BLaER1 (cell line): ENCODE results near the gene GRIN2A.

ENCODE experiments used
- H3K27ac ChIP-seq: shearing (Covaris generic); formaldehyde crosslinking; 2 replicates; pipeline ENCODE4 v1.8.1; 2022
- H3K27me3 ChIP-seq: shearing (Covaris generic); formaldehyde crosslinking; 2 replicates; pipeline ENCODE4 v1.8.1; 2022
- H3K36me3 ChIP-seq: shearing (Covaris generic); formaldehyde crosslinking; 2 replicates; pipeline ENCODE4 v1.8.1; 2022
- H3K4me1 ChIP-seq: shearing (Covaris generic); formaldehyde crosslinking; 2 replicates; pipeline ENCODE4 v1.8.1; 2022
- H3K4me2 ChIP-seq: shearing (Covaris generic); formaldehyde crosslinking; 2 replicates; pipeline ENCODE4 v1.8.1; 2022
- H3K4me3 ChIP-seq: shearing (Covaris generic); formaldehyde crosslinking; 2 replicates; pipeline ENCODE4 v1.8.1; 2022
- H3K9ac ChIP-seq: shearing (Covaris generic); formaldehyde crosslinking; 2 replicates; pipeline ENCODE4 v1.8.1; 2022
- H3K9me3 ChIP-seq: shearing (Covaris generic); formaldehyde crosslinking; 2 replicates; pipeline ENCODE4 v1.8.1; 2022
- H4K20me1 ChIP-seq: shearing (Covaris generic); formaldehyde crosslinking; 2 replicates; pipeline ENCODE4 v1.8.1; 2022
- Cebpa-rat ChIP-seq: shearing (Covaris generic); IDR thresholded peaks from 2 replicates; pipeline ENCODE4 v1.8.1; 2022

The GRIN2A gene

GRCh38 chr16:9844361-9844760 lies 337.9 kb downstream of the GRIN2A start:
- Histone ChIP-seq H3K27me3 (no peaks in the 10 kb centered on the region), H3K36me3 (no peaks in the 10 kb centered on the region), H3K4me3 (no peak overlapping the region), H3K9ac (no peak overlapping the region), H3K27ac (no peak overlapping the region), H4K20me1 (no peaks in the 10 kb centered on the region), H3K4me1 (no peaks in the 10 kb centered on the region), H3K4me2 (no peak overlapping the region), H3K9me3 (no peaks in the 10 kb centered on the region)
- TF ChIP-seq Cebpa-rat = no peak

- Histone ChIP-seq H3K9ac (no peak overlapping the region), H3K36me3 (no peaks in the 10 kb centered on the region), H3K4me2 (no peak overlapping the region), H3K27me3 (no peaks in the 10 kb centered on the region), H4K20me1 (no peaks in the 10 kb centered on the region), H3K9me3 (no peaks in the 10 kb centered on the region), H3K4me3 (no peak overlapping the region), H3K4me1 (no peaks in the 10 kb centered on the region), H3K27ac (no peak overlapping the region)
- no peak for TF ChIP-seq Cebpa-rat
These were observed 338.7 kb downstream of the GRIN2A start for GRCh38 chr16:9843424-9844018.

GRCh38 chr16:9840761-9841665 lies 341.2 kb downstream of the GRIN2A start:
- H3K9ac ChIP-seq = no peak overlapping the region
- no peak overlapping the region for H3K4me3 ChIP-seq
- H3K27me3 ChIP-seq = no peaks in the 10 kb centered on the region
- no peaks in the 10 kb centered on the region for H3K4me1 ChIP-seq
- no peaks in the 10 kb centered on the region for H4K20me1 ChIP-seq
- no peak for TF ChIP-seq Cebpa-rat
- H3K27ac ChIP-seq = no peak overlapping the region
- H3K9me3 ChIP-seq = no peaks in the 10 kb centered on the region
- H3K4me2 ChIP-seq = no peak overlapping the region
- no peaks in the 10 kb centered on the region for H3K36me3 ChIP-seq

- Histone ChIP-seq H4K20me1 (no peaks in the 10 kb centered on the region), H3K9me3 (no peaks in the 10 kb centered on the region), H3K4me1 (no peaks in the 10 kb centered on the region), H3K4me3 (no peak overlapping the region), H3K27me3 (no peaks in the 10 kb centered on the region), H3K4me2 (no peak overlapping the region), H3K27ac (no peak overlapping the region), H3K36me3 (no peaks in the 10 kb centered on the region), H3K9ac (no peak overlapping the region)
- no peak for TF ChIP-seq Cebpa-rat
These were observed 344.7 kb downstream of the GRIN2A start for GRCh38 chr16:9837481-9837880.

DNA sequence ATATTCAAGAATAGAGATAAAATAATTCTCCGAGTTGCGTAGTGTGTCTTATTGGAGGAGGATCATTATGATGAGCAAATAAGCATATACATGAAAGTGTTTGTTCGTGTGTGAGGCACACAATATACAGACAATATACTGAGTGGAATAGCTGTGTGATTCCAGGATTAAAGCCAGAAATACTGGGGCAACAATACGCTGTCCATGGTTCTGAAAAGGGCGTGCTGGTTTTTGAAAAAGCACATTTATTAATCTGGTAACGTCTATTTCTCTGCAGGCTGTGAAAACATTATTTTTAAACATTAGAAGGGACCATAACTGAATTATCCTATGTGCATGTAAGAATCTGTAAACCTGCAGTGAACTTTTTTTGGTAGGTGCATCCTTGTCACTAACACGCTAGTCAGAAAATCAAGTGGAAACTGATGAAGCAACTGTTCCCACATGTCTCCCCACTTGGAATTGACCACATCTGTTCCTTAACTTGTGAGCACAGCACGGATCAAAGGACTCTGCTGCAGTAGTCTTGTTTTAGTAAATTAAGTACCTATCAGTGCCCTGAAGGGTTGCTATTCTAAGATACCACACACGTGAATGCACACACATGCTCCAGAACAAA lies 346.0 kb downstream of the GRIN2A start:
- Histone ChIP-seq H3K36me3 (no peaks in the 10 kb centered on the region), H3K4me2 (no peak overlapping the region), H4K20me1 (no peaks in the 10 kb centered on the region), H3K27ac (no peak overlapping the region), H3K4me1 (no peaks in the 10 kb centered on the region), H3K9ac (no peak overlapping the region), H3K27me3 (no peaks in the 10 kb centered on the region), H3K9me3 (no peaks in the 10 kb centered on the region), H3K4me3 (no peak overlapping the region)
- no peak for TF ChIP-seq Cebpa-rat

GRCh38 chr16:9827062-9827752 lies 355.0 kb downstream of the GRIN2A start:
- no peak for TF ChIP-seq Cebpa-rat
- no peak overlapping the region for H3K27ac ChIP-seq
- no peak overlapping the region for H3K9ac ChIP-seq
- no peaks in the 10 kb centered on the region for H3K27me3 ChIP-seq
- no peak overlapping the region for H3K4me2 ChIP-seq
- no peaks in the 10 kb centered on the region for H3K4me1 ChIP-seq
- no peak overlapping the region for H3K4me3 ChIP-seq
- H4K20me1 ChIP-seq = no peaks in the 10 kb centered on the region
- no peaks in the 10 kb centered on the region for H3K36me3 ChIP-seq
- H3K9me3 ChIP-seq = no peaks in the 10 kb centered on the region

DNA sequence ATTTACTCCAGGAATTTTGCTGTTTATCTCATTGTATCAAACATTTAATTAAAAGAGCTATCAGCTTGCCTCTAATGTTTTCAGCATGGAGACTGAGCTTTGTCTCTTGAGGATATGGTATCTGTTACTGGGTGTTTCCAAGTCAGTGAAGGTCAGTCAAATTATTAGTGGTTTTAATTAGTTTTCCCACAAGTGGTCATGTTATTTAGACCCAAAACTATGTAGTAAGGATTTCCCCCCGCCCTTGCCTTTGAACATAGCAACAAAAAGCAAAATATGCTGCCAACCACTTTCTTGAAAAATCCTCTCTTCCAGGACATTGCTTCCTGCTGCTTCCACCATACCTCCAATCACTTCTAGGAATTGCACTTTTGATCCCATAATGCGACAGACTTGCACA lies 355.6 kb downstream of the GRIN2A start:
- Histone ChIP-seq H3K9ac (no peak overlapping the region), H3K4me1 (no peaks in the 10 kb centered on the region), H4K20me1 (no peaks in the 10 kb centered on the region), H3K36me3 (no peaks in the 10 kb centered on the region), H3K4me2 (no peak overlapping the region), H3K27ac (no peak overlapping the region), H3K9me3 (no peaks in the 10 kb centered on the region), H3K4me3 (no peak overlapping the region), H3K27me3 (no peaks in the 10 kb centered on the region)
- no peak for TF ChIP-seq Cebpa-rat

DNA sequence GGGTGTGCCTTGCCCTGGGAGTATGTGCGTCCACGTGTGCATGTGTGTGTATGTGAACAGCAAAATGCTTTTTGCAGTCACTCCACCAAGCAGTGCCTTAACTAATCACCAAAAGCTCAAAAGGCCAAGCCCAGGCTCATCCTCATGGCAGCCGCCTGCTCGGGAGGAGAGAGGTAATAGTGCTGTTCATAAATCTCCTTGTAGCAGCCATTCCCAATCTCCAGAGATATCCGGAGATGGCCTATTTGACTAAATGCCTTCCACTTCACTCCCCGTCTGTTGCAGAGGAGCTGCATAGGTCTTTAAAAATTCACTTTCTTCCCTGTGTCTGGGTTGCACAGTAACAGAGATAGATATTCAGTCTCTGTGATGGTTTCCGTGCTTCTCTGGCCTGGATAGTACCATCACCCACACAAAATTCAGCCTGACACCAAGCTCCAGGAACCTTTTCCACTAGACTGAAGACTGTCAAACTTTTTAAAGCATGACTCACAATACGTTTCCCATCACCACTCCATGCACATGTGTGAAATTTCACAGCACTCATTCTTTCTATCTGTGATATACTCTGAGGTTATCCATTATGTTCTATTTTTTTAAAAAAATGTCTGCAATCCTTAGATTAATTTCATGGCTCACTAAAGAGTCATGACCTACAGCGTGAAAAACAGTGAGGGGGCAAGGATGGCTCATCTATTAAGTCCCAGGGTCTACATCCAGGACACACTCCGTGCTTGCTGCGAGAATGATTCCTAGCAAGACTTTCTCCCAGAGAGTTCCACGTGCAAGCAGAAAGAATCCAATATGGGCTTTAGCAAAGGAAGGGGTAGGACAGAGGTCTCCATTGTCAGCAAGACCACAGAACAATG lies 357.8 kb downstream of the GRIN2A start:
- H4K20me1 ChIP-seq = no peaks in the 10 kb centered on the region
- no peaks in the 10 kb centered on the region for H3K4me1 ChIP-seq
- no peaks in the 10 kb centered on the region for H3K27me3 ChIP-seq
- H3K9me3 ChIP-seq = no peaks in the 10 kb centered on the region
- H3K4me2 ChIP-seq = no peak overlapping the region
- H3K4me3 ChIP-seq = no peak overlapping the region
- H3K9ac ChIP-seq = no peak overlapping the region
- H3K36me3 ChIP-seq = no peaks in the 10 kb centered on the region
- TF ChIP-seq Cebpa-rat = no peak
- H3K27ac ChIP-seq = no peak overlapping the region

DNA sequence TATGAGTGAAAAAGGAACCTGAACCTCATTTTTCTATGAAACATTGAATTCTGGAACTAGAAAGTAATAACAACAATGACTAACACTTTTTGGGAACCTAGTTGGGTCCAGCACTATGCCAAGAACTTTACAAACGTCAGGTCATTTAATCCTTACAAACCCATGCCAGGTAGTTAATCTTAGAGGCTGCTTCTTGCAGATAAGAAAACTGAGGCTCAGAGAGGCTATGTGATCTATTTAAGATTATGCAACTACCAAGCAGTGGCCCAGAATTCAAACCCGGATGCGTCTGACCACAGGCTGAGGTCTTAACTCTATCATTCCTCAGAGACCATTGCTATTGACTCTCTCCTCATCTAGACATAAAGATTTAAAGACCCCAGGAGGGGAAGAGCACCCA lies 358.7 kb downstream of the GRIN2A start:
- no peaks in the 10 kb centered on the region for H3K36me3 ChIP-seq
- TF ChIP-seq Cebpa-rat = no peak
- no peak overlapping the region for H3K27ac ChIP-seq
- H4K20me1 ChIP-seq = no peaks in the 10 kb centered on the region
- no peaks in the 10 kb centered on the region for H3K27me3 ChIP-seq
- H3K4me2 ChIP-seq = no peak overlapping the region
- H3K4me3 ChIP-seq = no peak overlapping the region
- H3K9ac ChIP-seq = no peak overlapping the region
- H3K4me1 ChIP-seq = no peaks in the 10 kb centered on the region
- no peaks in the 10 kb centered on the region for H3K9me3 ChIP-seq
